ENCODE data around the gene EAPP. TPM values are rescaled to one million over a fixed set of nuclear protein-coding genes. Genes with fewer than 3 reads are reported as not detected.
"Not testable (repeated sequence)": the region's sequence is repeated elsewhere in the genome, so short reads cannot be mapped to it uniquely, and the experiment has no call there.

Gene EAPP
- total and polyA plus RNA-seq, 2 of the 4 experiments (the other 2 are of a cell fraction) = 29.9 to 32.3 TPM

- H3K14ac ChIP-seq (replicated peaks; ENCODE audit: low read depth, low read length); DNase-seq; H3K4me3 ChIP-seq (ENCODE audit: insufficient read depth, low read depth, low read length); H4K8ac ChIP-seq (ENCODE audit: low read depth in 2 of 2, low read length in 2 of 2); H3K56ac ChIP-seq (ENCODE audit: extremely low read depth, insufficient read depth, low read length); H3K36me3 ChIP-seq (ENCODE audit: control insufficient read depth, insufficient read depth, low read length); H3K18ac ChIP-seq (ENCODE audit: low read depth, low read length); H3K79me1 ChIP-seq (ENCODE audit: low read depth in 1 of 2, low read length in 2 of 2); H2BK120ac ChIP-seq (ENCODE audit: low read depth, low read length); H4K5ac ChIP-seq (ENCODE audit: low read depth, low read length); dilution Hi-C loops (cut with HindIII; ENCODE audit: low sequenced_read_pairs, unreplicated experiment); H3K4me2 ChIP-seq (ENCODE audit: low read depth, low read length); H3K27ac ChIP-seq (ENCODE audit: insufficient read depth, low read length); H3K23ac ChIP-seq (ENCODE audit: low read depth, low read length); H2BK20ac ChIP-seq (ENCODE audit: low read depth, low read length); POLR2A ChIA-PET (ENCODE audit: unreplicated experiment); H2AK9ac ChIP-seq (replicated peaks; ENCODE audit: low read depth, low read length, poor library complexity); H2AK5ac ChIP-seq (ENCODE audit: low read depth, low read length); H2BK5ac ChIP-seq (ENCODE audit: low read depth, low read length, poor library complexity, severe bottlenecking); H3K4me1 ChIP-seq (ENCODE audit: control insufficient read depth, insufficient read depth, low read length); H3K27me3 ChIP-seq (ENCODE audit: control insufficient read depth, insufficient read depth, low read length); H3K9ac ChIP-seq (ENCODE audit: low read depth, low read length); H2AFZ ChIP-seq (replicated peaks; ENCODE audit: low read length, poor library complexity); in situ Hi-C loops (cut with MboI; ENCODE audit: low sequenced_read_pairs); H4K91ac ChIP-seq (ENCODE audit: insufficient read depth, low read depth, low read length); H3K4ac ChIP-seq (ENCODE audit: low read depth, low read length); CTCF ChIA-PET; BruUV-seq (replicated peaks); H4K20me1 ChIP-seq (ENCODE audit: insufficient read depth, low read length); H2BK15ac ChIP-seq (ENCODE audit: low read depth, low read length); H3K9me3 ChIP-seq (ENCODE audit: control insufficient read depth, insufficient read depth, low read length); H3K9me1 ChIP-seq (ENCODE audit: insufficient read depth, low read length); intact Hi-C loops (cut with micrococcal nuclease): not testable (repeated sequence)
- peak; percentile 75 for ATAC-seq (ENCODE audit: low read depth)
- no CpG with 5 or more reads among the region's 49 CpGs for WGBS, 2 experiments (ENCODE audit: extremely low coverage in 2 of 2, insufficient read length in 1 of 2)
These were observed 16.3 kb upstream of the EAPP start for GRCh38 chr14:34555583-34556497.

All from IMR-90 (cell line).